Activated CD4-positive, alpha-beta T cell treated with anti-CD3 and anti-CD28 coated beads for 1 hour (primary cell): ENCODE results near the gene C6orf89.
"Not testable (repeated sequence)": the region's sequence is repeated elsewhere in the genome, so short reads cannot be mapped to it uniquely, and the experiment has no call there.

ENCODE experiments used
- DNase-seq: peaks from one replicate; pipeline ENCODE4 v3.0.0-alpha.2; 2020

C6orf89 gene

DNA sequence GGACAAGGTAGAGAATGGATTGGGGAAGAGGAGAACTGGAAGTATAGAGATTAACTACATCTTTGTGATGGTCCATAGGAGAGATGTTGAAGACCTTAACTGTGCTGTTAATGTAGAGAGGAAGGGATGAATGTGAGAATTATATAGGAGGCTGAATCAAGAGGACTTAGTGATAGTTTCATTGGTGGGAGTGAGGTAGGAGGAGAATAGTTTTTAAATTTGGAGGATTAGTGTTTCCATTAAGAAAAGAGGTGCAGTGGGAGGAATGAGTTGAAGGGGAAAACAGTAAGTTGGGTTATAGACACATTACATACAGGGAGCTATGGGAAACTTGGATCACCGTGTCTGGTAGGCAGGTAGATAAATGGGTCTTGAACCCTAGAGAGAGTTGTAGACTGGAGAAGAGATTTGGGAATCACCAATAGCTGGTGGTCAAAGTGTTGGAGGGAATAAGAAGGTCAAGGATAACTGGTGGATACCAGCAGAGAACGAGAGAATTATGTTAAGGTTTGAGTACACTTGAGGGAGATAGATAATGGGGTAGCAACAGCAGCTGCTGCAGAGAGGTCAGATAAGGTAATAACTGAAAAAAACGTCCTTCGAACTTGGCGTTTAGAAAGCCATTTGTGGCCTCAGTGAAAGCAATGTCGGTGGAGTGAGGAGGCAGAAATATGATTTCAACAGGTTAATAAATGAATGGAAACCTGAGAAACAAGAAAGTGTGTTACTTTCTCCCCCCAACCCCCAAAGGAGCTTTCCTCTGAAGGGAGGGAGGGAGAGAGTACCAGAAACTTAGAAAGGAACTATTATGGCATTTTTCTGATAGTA is 3.1 kb downstream of the C6orf89 start:
- DNase-seq = no peak

DNA sequence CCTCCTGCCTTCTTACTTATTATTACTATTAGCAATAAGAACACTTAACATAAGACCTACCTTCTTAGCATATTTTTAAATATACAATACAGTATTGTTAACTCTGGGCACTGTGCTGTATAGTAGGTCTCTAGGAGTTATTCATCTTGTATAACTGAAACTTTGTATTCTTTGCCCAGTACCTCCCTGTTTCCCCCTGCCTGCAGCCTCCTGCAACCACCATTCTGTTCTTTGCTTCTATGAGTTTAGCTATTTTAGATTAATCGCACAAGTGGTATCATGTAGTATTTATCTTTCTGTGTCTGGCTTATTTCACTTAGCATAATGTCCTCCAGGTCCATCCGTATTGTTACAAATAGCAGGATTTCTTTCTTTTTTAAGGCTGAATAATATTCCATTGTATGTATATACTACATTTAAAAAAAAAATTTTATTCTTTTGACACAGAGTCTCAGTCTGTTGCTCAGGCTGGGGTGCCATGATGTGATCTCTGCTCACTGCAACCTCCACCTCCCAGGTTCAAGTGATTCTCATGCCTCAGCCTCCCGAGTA is 4.4 kb downstream of the C6orf89 start:
- DNase-seq = no peak

DNA sequence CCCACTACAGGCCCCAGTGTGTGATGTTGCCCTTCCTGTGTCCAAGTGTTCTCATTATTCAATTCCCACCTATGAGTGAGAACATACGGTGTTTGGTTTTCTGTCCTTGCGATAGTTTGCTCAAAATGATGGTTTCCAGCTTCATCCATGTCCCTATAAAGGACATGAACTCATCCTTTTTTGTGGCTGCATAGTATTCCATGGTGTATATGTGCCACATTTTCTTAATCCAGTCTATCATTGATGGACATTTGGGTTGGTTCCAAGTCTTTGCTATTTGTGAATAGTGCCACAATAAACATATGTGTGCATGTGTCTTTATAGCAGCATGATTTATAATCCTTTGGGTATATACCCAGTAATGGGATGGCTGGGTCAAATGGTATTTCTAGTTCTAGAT is 5.4 kb downstream of the C6orf89 start:
- DNase-seq = not testable (repeated sequence)

DNA sequence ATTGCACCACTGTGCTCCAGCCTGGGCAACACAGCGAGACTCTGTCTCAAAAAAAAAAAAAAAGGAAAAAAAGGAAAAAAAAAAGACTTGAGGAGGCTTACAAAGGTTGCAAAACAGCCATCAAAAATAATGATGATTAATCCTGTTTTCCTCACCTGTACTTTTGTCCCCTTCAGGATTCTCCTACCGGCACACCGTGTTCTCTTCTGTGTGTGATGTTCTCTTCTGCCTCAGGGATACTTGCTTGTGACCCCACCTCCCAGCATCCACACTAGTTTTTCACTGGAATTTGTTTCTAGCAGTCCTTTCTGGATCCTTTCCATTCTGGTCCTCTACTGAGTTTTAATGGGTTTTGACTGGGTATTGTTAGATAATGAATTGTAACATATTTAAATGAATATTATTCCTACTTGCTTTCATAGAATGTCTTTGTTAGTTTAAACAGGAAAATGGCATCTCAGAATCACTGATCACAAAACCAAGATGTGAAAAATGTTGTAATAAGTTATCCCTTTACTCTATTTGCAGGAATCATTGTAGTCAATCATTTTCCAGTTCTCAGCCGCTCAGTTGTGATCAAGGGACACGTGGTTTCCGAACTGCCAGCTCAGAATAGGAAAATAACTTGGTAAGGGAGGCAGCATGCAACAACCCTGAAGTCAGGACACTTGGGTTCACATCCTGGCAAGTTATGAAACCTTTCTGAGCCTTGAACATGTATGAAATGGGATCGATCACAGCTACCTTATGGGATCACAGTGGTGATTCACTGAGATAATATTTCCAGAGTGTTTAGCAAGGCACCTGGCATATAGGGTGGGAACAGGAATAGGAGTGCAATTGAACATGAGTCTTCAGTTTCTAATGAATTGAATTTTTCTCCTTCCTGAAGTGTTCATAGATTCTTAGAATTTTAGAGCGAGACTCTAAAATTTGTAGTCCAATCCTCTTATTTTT is 8.5 kb downstream of the C6orf89 start:
- no peak for DNase-seq

DNA sequence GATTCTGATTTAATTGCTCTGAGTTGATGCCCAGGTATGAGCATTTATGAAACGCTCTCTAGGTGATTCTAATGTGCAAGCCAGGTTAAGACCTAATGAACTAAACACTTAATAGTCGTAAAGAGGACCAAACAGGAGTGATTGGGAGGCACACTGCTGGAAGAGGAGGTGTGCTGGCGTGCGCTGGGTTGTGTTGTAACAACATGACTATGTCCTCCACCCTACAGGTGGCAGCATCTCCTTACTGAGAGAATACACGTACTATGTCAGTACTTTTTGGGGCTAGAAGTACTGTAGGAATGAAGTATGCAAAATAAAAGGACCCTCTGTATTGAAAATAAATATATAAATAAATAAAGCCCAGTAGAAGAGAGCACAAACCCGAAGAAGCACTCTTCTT is 11.9 kb downstream of the C6orf89 start:
- no peak for DNase-seq

DNA sequence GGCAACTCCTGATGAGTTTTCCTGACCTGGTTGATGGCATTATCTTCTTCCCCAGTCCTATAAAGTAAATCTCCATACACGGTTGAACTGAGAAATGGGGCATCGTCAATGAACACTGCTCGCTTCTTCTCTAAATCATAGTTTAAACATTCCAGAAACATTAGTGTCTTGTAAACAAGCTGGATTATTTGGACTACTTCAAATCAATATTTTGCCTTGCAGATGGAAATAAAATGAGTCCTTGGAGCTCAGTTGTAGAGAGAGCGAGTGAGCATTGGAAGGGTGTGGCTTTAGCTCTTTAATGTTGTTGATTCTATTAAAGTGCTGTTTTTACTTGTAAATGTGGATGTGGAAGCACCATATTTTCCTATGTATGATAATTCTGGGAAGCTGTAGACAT is 18.4 kb downstream of the C6orf89 start:
- DNase-seq = no peak

DNA sequence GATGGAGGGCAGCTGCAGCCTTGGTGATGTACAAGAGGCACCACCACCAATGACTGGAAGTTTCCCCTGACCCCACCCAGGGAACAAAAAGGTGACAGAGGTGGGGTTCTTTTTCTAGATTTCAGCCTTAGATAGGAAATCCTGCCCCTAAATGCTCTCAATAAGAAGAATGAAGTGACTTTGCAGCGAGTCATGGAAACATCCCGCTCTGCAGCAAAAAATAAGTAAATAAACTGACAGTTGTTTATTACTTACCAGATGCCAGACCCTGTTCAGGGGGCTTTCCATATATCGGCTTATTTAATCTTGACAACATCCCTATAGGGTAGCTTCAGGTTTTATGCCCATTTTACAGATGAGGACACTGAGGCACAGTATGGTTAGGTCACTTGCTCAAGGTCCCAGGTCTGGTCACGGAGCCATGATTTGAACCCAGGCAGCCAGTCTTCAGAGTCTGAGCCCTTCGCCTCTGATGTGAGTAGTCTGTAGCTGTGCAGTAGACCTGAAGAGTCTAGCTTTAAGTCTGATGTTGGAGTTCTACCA is 19.2 kb downstream of the C6orf89 start:
- no peak for DNase-seq

DNA sequence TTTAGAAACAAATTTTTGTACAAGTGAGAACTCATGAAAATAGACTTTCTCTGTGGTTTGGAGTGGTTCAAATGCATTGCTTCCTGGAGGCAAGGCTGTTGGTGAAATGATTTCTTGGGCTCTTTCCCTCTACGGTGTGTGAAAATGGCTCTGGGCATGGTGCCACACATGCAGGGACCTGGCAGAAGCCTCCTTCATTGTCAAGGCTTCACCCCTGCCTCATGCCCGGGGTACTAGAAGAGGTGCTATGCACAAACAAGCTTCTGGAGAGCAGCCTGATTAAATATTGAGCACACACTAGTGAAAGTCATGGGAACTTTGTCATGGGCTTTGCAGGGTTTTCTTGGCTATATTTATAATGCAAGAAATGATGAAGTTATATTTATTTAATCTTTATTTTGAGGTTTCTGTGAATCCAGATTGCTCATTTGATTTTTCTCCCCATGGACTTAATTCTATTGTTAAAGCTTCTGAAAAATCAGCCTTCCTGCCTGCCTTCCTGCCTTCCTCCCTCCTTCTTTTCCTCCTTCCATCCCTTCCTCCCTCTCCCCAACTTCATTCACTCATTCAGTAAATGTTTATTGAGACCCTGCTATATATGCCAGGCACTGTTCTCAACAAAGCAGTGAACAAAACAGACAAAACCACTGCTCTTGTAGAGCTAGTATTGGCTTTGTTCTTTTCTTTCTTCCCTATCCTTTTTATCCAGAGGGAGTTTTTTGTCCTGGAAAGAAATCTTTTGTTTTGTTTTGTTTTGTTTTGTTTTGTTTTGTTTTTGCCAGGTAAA is 21.0 kb downstream of the C6orf89 start:
- no peak for DNase-seq

DNA sequence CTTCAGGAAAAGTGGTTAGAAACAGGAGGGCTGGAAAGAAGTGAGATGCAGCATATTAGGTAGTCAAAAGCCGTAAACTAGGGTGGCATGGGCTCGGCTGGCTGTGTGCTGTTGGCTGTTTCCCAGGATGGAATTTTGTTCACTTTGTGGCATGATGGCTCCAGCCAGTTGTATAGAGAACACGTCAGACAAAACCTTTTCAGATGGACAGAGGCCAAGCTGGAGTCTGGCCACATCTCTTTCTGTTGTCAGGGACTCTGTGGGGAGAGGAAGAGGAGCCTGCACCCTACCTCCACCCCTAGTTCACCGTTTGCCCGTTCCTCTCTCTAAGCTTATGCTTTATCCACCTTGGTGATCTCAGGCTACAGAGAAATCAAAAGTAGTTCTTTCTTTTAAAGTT is 22.0 kb downstream of the C6orf89 start:
- no peak for DNase-seq

DNA sequence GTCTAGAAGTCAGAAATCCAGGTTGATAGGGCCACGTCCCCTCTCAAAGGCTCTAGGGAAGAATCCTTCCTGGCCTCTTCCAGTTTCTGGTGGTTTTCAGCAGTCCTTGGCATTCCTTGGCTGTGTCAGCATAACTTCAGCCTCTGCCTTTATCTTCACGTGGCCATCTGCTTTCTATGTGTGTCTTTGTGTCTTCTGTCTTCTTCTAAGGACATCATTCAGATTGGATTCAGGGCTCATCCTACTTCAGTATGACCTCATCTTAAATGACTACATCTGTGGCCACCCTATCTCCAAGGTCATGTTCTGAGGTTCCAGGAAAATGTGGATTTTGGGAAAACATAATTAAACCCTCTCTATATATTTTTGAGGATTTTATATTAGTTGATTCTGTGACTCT is 23.0 kb downstream of the C6orf89 start:
- DNase-seq = no peak

DNA sequence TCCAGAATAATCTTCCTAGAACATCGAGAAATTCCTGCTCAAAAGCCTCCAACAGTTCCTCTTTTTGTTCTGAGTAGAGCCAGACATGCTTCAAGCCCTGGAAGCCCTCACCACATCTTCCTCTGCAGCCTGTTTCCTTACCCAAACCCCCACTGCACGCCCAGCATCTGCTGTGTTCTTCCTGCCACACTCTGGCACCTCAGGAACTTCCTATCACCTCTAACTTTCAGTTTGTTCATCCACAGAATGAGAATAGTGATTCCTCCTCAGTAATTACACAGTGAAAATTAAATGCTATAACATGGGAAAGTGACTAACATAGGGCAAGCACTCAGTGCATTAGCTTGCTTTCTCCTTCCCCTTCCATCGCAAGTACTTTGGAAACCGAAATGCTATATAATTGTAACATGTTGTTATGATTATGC is 26.3 kb downstream of the C6orf89 start:
- no peak for DNase-seq

DNA sequence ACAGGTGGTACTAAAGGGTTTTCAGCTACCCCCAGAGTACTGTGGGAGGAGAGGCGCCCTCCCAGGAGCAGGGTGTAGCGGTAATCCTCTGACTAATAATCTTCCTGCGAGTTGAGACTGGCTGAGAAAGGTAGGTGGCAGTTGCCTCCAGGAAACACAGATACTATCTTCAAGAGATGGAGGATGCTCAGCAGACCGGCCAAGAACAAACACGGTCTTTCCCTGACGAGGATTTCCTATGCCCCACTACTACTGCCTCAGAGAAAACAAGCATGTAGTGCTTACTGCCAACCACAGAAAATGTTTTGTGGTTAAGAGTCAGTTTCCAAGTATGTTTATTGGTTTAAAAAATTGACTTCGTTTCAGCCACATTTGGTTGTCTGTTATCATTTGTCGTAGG is 26.8 kb downstream of the C6orf89 start:
- DNase-seq = peak; percentile 35

DNA sequence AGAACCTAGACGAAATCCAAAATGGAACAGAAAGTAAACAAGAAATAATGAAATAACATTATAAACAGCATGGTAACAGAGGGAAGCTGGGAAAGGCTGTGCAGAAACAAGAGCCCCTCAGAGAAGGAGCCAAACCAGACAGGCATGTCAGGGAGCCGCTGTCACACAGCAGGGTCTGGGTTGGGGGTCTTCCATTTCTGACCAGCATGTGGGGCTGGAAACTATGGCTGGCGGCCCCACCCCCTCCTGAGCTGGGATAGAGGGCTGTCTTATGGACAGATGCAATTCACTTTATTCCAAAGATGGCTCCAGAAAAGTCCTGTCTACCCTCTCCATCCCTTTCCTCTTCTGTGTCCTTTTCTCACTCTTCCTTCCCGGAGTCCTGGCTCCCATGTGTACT is 27.3 kb downstream of the C6orf89 start:
- no peak for DNase-seq

DNA sequence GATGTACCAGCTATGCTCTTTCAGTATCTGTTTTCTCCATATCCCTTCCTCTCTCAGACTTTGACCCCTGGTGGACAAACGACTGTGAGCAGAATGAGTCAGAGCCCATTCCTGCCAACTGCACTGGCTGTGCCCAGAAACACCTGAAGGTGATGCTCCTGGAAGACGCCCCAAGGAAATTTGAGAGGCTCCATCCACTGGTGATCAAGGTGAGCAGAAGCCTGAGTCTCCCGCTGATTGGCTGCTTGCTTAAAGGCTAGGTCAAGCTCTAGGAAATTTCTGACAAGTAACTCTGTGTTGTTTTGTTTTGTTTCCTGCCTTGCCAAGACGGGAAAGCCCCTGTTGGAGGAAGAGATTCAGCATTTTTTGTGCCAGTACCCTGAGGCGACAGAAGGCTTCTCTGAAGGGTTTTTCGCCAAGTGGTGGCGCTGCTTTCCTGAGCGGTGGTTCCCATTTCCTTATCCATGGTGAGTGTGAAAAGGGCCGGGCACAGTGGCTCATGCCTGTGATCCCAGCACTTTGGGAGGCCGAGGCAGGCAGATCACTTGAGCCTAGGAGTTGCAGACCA is 28.6 kb downstream of the C6orf89 start:
- no peak for DNase-seq

DNA sequence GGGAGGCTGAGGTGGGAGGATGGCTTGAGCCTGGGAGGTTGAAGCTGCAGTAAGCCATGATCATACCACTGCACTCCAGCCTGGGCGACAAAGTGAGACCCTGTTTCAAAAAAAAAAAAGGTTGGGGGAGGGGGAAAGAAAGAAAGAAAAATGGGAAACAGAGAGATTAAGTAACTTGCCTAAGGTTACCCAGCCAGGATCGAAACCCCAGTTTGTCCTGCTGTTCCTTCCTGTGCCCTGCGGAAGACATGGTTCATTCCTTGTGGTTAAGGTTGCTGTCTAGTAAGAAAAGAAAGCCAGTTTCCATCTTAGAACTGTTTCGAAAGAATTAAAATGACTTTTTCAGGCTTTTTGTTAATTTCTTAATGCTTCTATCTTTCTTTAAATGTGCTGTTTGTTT is 29.8 kb downstream of the C6orf89 start:
- DNase-seq = no peak

DNA sequence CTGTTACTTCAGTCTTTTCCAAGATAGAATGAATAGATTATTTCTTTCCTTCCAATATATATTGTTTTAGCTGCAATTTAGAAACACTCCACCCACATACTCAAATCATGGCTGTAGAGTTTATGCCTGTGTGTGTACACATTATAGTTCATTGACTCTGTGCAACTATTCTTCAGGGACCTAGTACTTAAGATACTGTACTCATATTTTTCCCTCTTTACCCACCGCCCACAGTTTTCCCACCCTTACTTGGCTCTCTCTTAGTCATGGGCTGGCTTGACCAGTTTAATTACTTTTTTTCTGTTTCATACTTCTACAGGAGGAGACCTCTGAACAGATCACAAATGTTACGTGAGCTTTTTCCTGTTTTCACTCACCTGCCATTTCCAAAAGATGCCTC is 30.4 kb downstream of the C6orf89 start:
- no peak for DNase-seq

DNA sequence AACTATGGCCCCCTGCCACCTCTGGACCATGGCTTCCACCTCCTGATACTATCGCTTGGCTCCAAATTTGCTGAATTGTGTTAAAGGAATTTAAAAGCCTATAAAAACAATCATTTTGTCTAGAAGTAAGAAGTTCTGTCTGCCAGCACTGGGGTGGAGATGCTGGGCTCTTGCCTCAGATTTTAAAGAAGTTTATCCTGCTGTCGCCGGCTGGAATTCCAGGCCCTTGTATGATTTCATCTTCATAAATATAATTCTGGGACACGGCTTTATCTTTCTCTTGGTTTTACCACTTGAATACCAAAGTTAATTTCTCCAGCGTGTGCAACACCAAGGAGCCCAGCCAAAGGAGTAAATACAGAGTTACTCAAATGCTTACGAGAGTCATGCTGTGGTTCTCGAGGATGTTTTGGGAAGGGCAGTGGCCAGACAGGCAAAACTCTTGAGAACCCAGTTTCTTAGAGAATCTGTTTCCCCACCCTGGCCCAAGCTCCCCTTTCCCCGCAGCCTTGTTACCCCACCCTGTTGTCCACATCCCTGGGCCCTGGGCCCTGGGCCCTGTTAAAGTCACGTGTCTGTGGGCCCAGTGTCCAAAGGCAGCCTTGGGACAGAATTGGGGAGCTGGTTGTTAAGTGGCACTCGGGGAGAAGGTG is 31.9 kb downstream of the C6orf89 start:
- DNase-seq = no peak

DNA sequence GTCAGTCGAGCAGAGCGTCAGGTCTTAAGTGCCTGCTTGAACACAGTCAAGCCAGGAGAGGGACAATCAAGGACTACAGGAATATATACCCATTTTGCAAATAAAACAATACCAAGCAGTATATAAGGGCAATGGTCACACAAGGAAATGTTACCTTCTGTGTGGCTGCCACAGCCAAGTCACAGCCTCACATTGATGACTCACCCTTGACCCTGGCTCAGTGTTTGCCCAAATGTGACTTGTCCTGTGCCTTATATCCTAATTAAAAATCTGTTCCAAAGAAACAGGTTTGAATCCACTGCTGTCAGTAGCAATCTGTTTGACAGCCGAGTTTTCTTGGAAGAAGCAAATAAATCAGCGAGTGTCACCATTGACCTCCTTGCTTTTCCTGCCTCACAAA is 34.3 kb downstream of the C6orf89 start:
- DNase-seq = no peak

DNA sequence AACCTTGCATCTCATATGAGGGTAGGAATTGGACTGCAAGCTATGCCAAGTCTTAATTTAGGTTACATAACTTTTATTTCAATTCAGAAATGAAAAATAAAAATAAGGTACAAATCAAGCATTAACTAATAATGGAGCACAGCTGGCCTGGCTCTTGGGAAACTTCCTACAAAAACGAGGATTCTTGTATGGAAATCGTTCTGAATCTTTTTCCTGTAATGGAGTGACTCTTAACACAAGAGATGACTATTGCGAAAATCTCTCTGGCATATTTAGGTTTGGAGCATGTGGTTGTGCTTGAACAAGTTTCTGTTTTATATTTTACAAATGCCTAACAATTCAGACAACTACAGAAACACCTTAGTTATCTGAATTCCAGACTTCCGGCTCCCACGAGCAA is 34.8 kb downstream of the C6orf89 start:
- DNase-seq = no peak

DNA sequence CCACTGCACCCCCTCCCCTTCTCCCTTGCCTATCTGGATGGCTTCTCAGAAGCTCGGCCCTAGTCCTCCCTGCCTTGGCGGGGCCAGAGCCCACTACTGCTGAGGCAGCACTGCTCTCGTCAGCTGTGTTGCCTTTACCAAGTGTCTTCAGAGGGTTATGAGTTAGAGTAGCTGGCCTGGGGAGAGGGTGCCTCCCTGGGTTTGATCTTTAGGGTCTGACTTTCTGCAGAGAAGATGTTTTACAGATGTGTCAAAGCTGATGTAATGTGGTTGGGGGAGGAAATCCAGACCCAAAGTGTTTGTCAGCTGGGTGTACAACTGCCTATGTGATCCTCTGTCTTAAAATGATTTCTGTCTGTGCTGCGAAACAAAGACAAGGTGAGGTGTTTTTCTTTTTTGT is 38.4 kb downstream of the C6orf89 start:
- no peak for DNase-seq

DNA sequence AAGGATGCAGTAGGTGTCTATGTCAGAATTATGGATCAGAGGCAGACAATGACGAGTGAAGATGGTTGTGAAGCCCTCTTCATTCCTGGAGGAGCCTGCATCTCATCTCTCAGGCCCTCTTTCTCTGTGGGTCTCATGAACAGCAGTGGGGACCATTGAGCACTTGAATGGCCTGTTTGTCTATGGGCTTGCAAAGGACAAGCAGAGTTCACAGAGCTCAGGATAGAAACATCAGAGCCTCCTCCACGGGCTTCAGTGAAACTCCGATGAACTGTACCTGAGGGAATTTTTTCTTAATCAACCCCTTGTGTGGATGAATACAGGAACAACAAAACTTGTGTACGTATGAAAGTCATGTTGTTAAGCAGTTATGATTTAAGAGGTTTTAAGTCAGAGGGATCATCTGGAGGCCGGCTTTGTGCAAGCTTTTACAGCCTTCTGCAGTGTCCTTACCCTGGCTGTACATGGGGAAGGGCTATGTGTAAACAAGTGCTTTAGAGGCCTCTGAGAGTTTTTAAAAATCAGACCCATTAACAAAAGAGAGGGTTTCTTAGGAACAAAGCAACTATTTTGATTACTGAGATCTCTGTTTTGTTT is 39.1 kb downstream of the C6orf89 start:
- no peak for DNase-seq
